ENCODE data around the gene TAF12.
"Not testable (repeated sequence)": the region's sequence is repeated elsewhere in the genome, so short reads cannot be mapped to it uniquely, and the experiment has no call there.

The TAF12 gene

DNA sequence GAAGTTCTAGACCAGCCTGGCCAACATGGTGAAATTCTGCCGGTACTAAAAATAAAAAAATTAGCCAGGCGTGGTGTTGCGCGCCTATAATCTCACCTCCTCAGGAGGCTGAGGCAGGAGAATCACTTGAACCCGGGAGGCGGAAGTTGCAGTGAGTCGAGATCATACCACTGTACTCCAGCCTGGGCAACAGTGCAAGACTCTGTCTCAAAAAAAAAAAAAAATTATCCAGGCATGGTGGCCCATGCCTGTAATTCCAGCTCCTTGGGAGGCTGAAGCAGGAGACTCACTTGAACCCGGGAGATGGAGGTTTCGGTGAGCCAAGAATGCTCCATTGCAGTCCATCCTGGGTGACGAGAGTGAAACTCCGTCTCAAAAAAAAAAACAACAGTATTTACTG lies 69.3 kb downstream of the TAF12 start:
- Histone ChIP-seq H3K27me3 (ENCODE audit: control insufficient read depth in 5 of 5, insufficient read depth in 4 of 5, low read length in 5 of 5) (no peaks in the 10 kb centered on the region), H3K9me3 (ENCODE audit: control insufficient read depth in 5 of 5, low read length in 5 of 5) (no peaks in the 10 kb centered on the region), H3K27ac (ENCODE audit: low read depth, low read length) (no peak overlapping the region), H3K36me3 (ENCODE audit: control insufficient read depth in 5 of 5, insufficient read depth in 5 of 5, low read length in 5 of 5) (peaks cover 9 to 61% (median 44%) of the 10 kb centered on the region in 5 donors), H3K4me1 (ENCODE audit: control insufficient read depth in 5 of 5, insufficient read depth in 5 of 5, low read length in 5 of 5) (peaks cover 0 to 7% (median 0%) of the 10 kb centered on the region in 5 donors), H3K4me3 (ENCODE audit: low read depth in 1 of 5, low read length in 5 of 5) (no peak overlapping the region), H3K9ac (ENCODE audit: low read length in 5 of 5) (no peak overlapping the region)

DNA sequence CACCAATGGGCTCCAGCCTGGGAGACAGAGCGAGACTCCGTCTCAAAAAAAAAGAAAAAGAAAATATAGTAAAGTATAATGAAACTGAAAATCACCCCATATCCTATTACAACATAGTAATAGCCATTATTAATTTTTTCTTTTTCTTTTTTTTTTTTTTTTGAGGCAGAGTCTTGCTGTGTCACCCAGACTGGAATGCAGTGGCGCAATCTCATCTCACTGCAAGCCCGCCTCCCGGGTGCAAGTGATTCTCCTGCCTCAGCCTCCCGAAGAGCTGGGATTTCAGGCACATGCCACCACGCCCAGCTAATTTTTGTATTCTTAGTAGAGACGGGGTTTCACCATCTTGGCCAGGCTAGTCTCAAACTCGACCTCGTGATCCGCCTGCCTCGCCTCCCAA lies 70.0 kb downstream of the TAF12 start:
- not testable (repeated sequence) for H3K27ac ChIP-seq (ENCODE audit: low read depth, low read length); H3K27me3 ChIP-seq (ENCODE audit: control insufficient read depth in 5 of 5, insufficient read depth in 4 of 5, low read length in 5 of 5); H3K4me1 ChIP-seq (ENCODE audit: control insufficient read depth in 5 of 5, insufficient read depth in 5 of 5, low read length in 5 of 5); H3K9ac ChIP-seq (ENCODE audit: low read length in 5 of 5); H3K9me3 ChIP-seq (ENCODE audit: control insufficient read depth in 5 of 5, low read length in 5 of 5); H3K4me3 ChIP-seq (ENCODE audit: low read depth in 1 of 5, low read length in 5 of 5)
- peaks cover 7 to 61% (median 46%) of the 10 kb centered on the region in 5 donors for H3K36me3 ChIP-seq (ENCODE audit: control insufficient read depth in 5 of 5, insufficient read depth in 5 of 5, low read length in 5 of 5)

DNA sequence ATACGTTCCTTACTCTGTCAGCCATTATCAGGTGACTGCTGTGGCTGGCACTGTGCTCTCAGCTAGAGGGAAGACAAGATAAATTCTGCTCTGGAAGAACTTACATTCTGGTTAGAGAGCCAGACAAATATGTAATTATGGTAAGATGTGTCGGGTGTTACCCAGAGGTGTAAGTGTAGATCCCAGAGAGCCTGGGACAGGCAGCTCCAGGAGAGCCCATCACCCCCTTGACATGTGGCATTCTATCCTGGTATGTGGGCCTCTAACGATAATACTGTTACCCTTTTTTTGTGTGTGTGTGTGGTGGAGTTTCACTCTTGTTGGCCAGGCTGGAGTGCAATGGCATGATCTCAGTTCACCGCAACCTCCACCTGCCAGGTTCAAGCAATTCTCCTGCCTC lies 71.0 kb downstream of the TAF12 start:
- H3K27me3 ChIP-seq (ENCODE audit: control insufficient read depth in 5 of 5, insufficient read depth in 4 of 5, low read length in 5 of 5), result no peaks in the 10 kb centered on the region
- H3K36me3 ChIP-seq (ENCODE audit: control insufficient read depth in 5 of 5, insufficient read depth in 5 of 5, low read length in 5 of 5), result peaks cover 7 to 61% (median 46%) of the 10 kb centered on the region in 5 donors
- no peaks in the 10 kb centered on the region for H3K9me3 ChIP-seq (ENCODE audit: control insufficient read depth in 5 of 5, low read length in 5 of 5)
- H3K4me3 ChIP-seq (ENCODE audit: low read depth in 1 of 5, low read length in 5 of 5), result no peak overlapping the region
- H3K4me1 ChIP-seq (ENCODE audit: control insufficient read depth in 5 of 5, insufficient read depth in 5 of 5, low read length in 5 of 5), result no peaks in the 10 kb centered on the region
- no peak overlapping the region for H3K27ac ChIP-seq (ENCODE audit: low read depth, low read length)
- no peak overlapping the region for H3K9ac ChIP-seq (ENCODE audit: low read length in 5 of 5)

- Histone ChIP-seq H3K27me3 (ENCODE audit: control insufficient read depth in 5 of 5, insufficient read depth in 4 of 5, low read length in 5 of 5) (no peaks in the 10 kb centered on the region), H3K9ac (ENCODE audit: low read length in 5 of 5) (no peak overlapping the region), H3K4me1 (ENCODE audit: control insufficient read depth in 5 of 5, insufficient read depth in 5 of 5, low read length in 5 of 5) (no peaks in the 10 kb centered on the region), H3K36me3 (ENCODE audit: control insufficient read depth in 5 of 5, insufficient read depth in 5 of 5, low read length in 5 of 5) (peaks cover 13 to 73% (median 60%) of the 10 kb centered on the region in 5 donors), H3K4me3 (ENCODE audit: low read depth in 1 of 5, low read length in 5 of 5) (no peak overlapping the region), H3K27ac (ENCODE audit: low read depth, low read length) (no peak overlapping the region), H3K9me3 (ENCODE audit: control insufficient read depth in 5 of 5, low read length in 5 of 5) (no peaks in the 10 kb centered on the region)
Measured at GRCh38 chr1:28566931-28567330, 75.9 kb downstream of the TAF12 start.

DNA sequence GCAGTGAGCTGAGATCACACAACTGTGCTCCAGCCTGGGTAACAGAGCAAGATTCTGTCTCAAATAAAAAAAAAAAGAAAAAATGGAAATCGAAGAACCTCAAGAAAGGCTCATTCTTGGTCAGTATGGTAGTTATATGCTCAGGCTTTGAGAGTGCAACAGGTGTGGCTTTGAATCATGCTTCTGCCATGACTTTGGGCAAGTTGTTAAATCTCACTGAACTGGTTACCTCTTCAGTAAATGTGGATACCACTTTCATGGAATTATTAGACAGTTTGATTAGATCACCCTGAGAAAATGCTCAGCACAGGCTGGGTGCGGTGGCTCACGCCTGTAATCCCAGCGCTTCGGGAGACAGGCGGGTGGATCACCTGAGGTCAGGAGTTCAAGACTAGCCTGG lies 77.1 kb downstream of the TAF12 start:
- no peak overlapping the region for H3K27ac ChIP-seq (ENCODE audit: low read depth, low read length)
- H3K4me1 ChIP-seq (ENCODE audit: control insufficient read depth in 5 of 5, insufficient read depth in 5 of 5, low read length in 5 of 5), result no peaks in the 10 kb centered on the region
- H3K36me3 ChIP-seq (ENCODE audit: control insufficient read depth in 5 of 5, insufficient read depth in 5 of 5, low read length in 5 of 5), result peaks cover 15 to 74% (median 63%) of the 10 kb centered on the region in 5 donors
- no peaks in the 10 kb centered on the region for H3K9me3 ChIP-seq (ENCODE audit: control insufficient read depth in 5 of 5, low read length in 5 of 5)
- no peak overlapping the region for H3K9ac ChIP-seq (ENCODE audit: low read length in 5 of 5)
- H3K27me3 ChIP-seq (ENCODE audit: control insufficient read depth in 5 of 5, insufficient read depth in 4 of 5, low read length in 5 of 5), result no peaks in the 10 kb centered on the region
- no peak overlapping the region for H3K4me3 ChIP-seq (ENCODE audit: low read depth in 1 of 5, low read length in 5 of 5)

DNA sequence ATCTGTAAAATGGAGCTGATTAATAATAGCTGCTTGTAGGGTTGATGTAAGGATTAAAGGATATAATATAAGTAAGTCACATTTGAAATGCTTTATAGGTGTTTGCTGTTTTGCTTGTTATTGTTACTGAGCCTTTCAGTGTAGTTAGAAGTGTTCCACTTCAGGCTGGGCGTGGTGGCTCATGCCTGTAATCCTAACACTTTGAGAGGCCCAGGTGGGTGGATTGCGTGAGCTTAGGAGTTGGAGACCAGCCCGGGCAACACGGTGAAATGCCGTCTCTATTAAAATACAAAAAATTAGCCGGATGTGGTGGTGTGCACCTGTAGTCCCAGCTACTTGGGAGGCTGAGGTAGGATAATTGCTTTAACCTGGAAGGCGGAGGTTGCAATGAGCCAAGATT lies 77.8 kb downstream of the TAF12 start:
- no peak overlapping the region for H3K27ac ChIP-seq (ENCODE audit: low read depth, low read length)

DNA sequence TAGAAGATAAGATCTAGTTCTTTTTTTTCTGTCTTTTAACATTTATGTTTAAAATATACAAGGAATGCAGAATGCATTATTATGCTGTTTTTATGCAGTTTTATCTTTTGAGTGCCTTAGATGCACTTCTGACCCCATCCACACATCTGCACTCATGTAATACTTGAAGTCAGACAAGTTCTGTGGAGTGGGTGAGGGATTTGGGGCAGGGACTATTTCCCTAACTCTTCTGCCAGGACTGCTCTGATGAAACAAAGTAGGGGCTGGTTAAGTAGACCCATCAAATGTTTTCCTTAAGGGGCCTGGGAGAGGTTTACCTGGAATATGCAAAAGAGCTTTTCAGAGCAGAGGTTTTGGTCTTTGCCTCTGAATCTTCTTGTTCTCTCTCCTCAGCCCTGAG lies 78.6 kb downstream of the TAF12 start:
- H3K4me3 ChIP-seq (ENCODE audit: low read depth in 1 of 5, low read length in 5 of 5), result no peak overlapping the region
- no peak overlapping the region for H3K27ac ChIP-seq (ENCODE audit: low read depth, low read length)
- no peaks in the 10 kb centered on the region for H3K9me3 ChIP-seq (ENCODE audit: control insufficient read depth in 5 of 5, low read length in 5 of 5)
- H3K4me1 ChIP-seq (ENCODE audit: control insufficient read depth in 5 of 5, insufficient read depth in 5 of 5, low read length in 5 of 5), result no peaks in the 10 kb centered on the region
- peaks cover 18 to 88% (median 77%) of the 10 kb centered on the region in 5 donors for H3K36me3 ChIP-seq (ENCODE audit: control insufficient read depth in 5 of 5, insufficient read depth in 5 of 5, low read length in 5 of 5)
- no peak overlapping the region for H3K9ac ChIP-seq (ENCODE audit: low read length in 5 of 5)
- no peaks in the 10 kb centered on the region for H3K27me3 ChIP-seq (ENCODE audit: control insufficient read depth in 5 of 5, insufficient read depth in 4 of 5, low read length in 5 of 5)

More for the DNA sequence above, 77.8 kb downstream of the TAF12 start:
- Histone ChIP-seq H3K4me3 (ENCODE audit: low read depth in 1 of 5, low read length in 5 of 5) (no peak overlapping the region), H3K9me3 (ENCODE audit: control insufficient read depth in 5 of 5, low read length in 5 of 5) (no peaks in the 10 kb centered on the region), H3K4me1 (ENCODE audit: control insufficient read depth in 5 of 5, insufficient read depth in 5 of 5, low read length in 5 of 5) (no peaks in the 10 kb centered on the region), H3K36me3 (ENCODE audit: control insufficient read depth in 5 of 5, insufficient read depth in 5 of 5, low read length in 5 of 5) (peaks cover 18 to 81% (median 70%) of the 10 kb centered on the region in 5 donors), H3K27me3 (ENCODE audit: control insufficient read depth in 5 of 5, insufficient read depth in 4 of 5, low read length in 5 of 5) (no peaks in the 10 kb centered on the region), H3K9ac (ENCODE audit: low read length in 5 of 5) (no peak overlapping the region)

- H3K9me3 ChIP-seq (ENCODE audit: control insufficient read depth in 5 of 5, low read length in 5 of 5), result no peaks in the 10 kb centered on the region
- H3K27me3 ChIP-seq (ENCODE audit: control insufficient read depth in 5 of 5, insufficient read depth in 4 of 5, low read length in 5 of 5), result no peaks in the 10 kb centered on the region
- peaks cover 12 to 76% (median 52%) of the 10 kb centered on the region in 5 donors for H3K36me3 ChIP-seq (ENCODE audit: control insufficient read depth in 5 of 5, insufficient read depth in 5 of 5, low read length in 5 of 5)
- no peak overlapping the region for H3K4me3 ChIP-seq (ENCODE audit: low read depth in 1 of 5, low read length in 5 of 5)
- H3K27ac ChIP-seq (ENCODE audit: low read depth, low read length), result no peak overlapping the region
- H3K4me1 ChIP-seq (ENCODE audit: control insufficient read depth in 5 of 5, insufficient read depth in 5 of 5, low read length in 5 of 5), result no peaks in the 10 kb centered on the region
- no peak overlapping the region for H3K9ac ChIP-seq (ENCODE audit: low read length in 5 of 5)
Measured at GRCh38 chr1:28560886-28561285, 82.0 kb downstream of the TAF12 start.
